RCC 7860 (cell line): ENCODE results near the gene AMMECR1.
"Not testable (repeated sequence)": the region's sequence is repeated elsewhere in the genome, so short reads cannot be mapped to it uniquely, and the experiment has no call there.

ENCODE experiments used
- DNase-seq: peaks from one replicate; pipeline ENCODE4 v3.0.0-alpha.2; 2015; ENCODE audit warnings: low spot score
- FAIRE-seq: peaks from 2 replicates; lab custom pipeline; 2012; peaks lifted over from hg19 to GRCh38; lab: Jason Lieb, UNC

The AMMECR1 gene

GRCh38 chrX:110259117-110259516 is 58.8 kb downstream of the AMMECR1 start:
- DNase-seq (no peak), FAIRE-seq (no peak)

DNA sequence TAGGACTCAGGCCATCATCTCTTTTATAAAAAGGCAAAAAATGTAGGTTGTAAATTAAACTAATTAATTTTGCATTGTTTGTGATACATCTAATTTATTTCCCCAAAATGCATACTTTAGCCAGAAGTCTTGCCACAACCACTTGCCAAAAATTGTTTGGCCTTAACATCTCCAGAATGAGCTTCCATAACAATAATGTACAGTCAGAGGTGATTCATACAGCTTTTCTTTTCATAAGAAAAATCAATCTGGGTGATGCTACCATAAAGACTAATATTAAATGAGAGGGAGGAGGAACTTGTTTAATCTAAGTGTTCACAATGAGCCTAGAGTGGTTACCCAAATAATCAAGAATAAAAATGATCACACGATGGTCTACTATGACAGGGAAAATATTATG is 59.3 kb downstream of the AMMECR1 start:
- DNase-seq (no peak), FAIRE-seq (peak; percentile 16)

DNA sequence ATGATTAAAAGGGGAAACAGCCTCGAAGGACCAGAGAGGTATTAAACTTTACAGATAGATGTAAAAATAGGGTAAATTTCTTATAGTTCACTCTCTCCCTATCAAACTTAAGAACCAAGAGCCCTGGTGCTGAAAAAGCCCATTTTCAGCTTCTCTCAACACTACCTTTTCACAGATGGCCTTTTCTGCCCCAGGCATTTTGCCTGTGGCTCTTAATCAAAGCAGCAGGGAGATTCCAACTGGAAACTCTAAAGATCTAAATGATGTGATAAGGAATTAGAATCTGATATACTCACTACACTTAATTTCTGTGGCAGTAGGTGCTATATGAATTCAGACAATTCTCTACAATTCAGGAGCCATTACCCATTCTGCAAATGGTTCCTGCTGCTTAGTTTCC is 60.0 kb downstream of the AMMECR1 start:
- no peak for DNase-seq
- no peak for FAIRE-seq

DNA sequence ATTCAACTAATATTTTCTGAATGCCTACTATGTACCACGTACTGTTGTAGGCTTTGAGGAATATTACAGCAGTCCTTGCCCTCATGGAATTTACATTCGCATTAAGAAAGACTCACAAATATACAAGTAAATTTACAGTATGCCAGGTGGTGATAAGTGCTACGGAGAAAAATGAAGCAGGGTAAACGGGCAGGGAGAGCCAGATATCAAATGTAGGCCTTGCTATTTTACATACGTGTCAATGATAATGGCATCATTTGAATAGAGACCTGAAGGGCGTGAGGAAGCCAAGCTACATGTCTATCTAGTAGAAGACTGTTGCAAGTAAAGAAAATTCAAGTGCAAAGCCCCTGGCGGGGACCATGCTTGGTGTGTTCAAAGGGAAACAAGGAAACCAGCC is 65.2 kb downstream of the AMMECR1 start:
- FAIRE-seq (no peak), DNase-seq (no peak)

DNA sequence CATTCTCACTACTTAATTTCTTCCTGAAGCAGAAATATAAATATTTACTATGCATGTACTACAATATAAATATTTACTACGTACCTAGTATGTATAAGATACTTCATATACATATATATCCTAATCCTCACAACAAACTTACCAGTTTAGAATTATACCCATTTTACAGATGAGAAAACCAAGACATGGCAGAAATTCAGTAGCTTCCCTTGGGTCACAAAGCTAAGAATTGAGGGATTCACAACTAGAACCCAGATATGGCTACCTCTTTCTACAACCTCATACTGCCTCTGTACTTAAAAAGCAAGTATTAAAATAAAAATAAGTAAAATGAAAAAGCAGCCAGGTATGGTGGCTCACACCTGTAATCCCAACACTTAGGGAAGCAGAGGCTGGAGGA is 65.9 kb downstream of the AMMECR1 start:
- FAIRE-seq (no peak), DNase-seq (no peak)

DNA sequence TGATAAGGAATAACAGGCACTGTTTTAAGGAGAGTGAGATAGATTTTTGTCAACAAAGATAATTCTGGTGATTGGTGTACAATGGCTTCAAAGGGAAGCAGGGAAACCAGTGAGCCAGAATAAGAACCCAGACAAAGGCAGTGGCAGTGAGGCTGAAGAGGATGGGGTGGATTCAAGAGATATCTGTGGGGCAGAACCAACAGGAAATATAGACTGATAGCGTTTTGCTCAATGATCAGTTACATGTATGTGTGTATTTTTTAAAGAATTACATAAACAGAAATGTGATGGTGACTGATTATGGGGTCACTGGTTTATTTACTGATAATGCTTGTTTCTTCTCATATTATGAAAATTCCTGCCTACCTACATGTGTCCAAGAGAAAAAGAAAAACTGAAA is 66.4 kb downstream of the AMMECR1 start:
- DNase-seq (no peak), FAIRE-seq (no peak)

- DNase-seq (no peak), FAIRE-seq (no peak)
These were observed 67.0 kb downstream of the AMMECR1 start for GRCh38 chrX:110250847-110251246.

GRCh38 chrX:110248578-110248977 is 69.3 kb downstream of the AMMECR1 start:
- DNase-seq (no peak), FAIRE-seq (no peak)

DNA sequence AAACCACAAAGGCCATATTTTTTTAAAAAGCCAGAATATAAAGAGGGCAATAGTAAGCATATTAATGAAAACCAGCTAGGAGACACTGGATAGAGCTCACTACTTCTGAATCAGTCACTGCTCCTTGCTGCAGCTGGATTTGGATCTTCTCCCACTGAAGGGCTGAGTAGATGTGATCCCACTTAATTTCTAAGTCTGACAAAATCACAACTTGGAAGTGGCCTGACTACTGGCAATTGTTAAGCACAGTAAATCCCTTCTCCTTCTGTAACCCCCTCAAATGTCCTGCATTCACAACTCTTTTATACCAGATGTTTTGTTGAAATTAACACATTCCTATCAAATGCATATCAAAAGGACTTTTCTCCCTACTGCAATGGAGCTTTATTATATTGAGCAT is 72.9 kb downstream of the AMMECR1 start:
- no peak for FAIRE-seq
- DNase-seq, result no peak

DNA sequence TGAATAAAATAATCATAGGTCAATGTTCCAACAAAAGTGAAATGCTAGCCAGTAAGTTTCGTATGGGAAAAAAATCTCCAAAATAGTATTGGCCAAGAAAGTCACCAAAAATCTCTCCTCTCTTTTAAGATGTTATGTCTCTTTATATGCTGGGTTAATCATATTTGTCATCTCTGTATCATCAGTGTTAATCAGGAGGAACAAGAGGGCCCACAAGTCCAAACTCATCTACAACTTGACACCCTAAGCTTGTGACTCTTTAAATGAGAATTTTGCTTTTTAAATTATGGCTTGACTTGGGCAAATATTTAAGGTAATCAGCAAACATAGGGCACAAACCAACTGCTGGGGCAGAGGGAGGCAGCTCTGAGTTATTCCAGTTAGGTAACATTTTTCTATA is 75.5 kb downstream of the AMMECR1 start:
- no peak for DNase-seq
- FAIRE-seq, result no peak

GRCh38 chrX:110241816-110242215 is 76.1 kb downstream of the AMMECR1 start:
- DNase-seq, result no peak

GRCh38 chrX:110238259-110238658 is 79.6 kb downstream of the AMMECR1 start:
- DNase-seq, FAIRE-seq: not testable (repeated sequence)

More at GRCh38 chrX:110241816-110242215, 76.1 kb downstream of the AMMECR1 start:
- FAIRE-seq, result no peak

DNA sequence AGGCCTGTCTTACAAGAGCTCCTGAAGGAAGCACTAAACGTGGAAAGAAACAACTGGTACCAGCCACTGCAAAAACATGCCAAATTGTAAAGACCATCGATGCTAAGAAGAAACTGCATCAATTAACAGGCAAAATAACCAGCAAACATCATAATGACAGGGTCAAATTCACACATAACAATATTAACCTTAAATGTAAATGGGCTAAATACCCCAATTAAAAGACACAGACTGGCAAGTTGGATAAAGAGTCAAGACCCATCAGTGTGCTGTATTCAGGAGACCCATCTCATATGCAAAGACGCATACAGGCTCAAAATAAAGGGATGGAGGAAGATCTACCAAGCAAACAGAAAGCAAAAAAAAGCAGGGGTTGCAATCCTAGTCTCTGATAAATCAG is 86.4 kb downstream of the AMMECR1 start:
- not testable (repeated sequence) for DNase-seq, FAIRE-seq

DNA sequence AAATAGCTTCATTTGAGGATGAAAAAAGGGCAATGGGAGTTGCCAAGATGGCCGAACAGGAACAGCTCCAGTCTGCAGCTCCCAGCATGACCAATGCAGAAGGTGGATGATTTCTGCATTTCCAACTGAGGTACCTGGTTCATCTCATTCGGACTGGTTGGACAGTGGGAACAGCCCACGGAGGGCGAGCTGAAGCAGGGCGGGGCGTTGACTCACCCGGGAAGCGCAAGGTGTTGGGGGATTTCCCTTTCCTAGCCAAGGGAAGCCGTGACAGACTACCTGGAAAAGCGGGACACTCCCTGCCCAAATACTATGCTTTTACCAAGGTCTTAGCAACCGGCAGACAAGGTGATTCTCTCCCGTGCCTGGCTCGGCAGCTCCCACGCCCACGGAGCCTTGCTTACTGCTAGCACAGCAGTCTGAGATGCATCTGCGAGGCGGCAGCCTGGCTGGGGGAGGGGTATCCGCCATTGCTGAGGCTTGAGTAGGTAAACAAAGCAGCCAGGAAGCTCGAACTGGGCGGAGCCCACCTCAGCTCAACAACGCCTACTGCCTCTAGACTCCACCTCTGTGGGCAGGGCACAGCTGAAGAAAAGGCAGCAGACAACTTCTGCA is 88.3 kb downstream of the AMMECR1 start:
- peak; percentile 19 for DNase-seq
- not testable (repeated sequence) for FAIRE-seq

- DNase-seq (no peak), FAIRE-seq (no peak)
These were observed 89.4 kb downstream of the AMMECR1 start for GRCh38 chrX:110228453-110228852.

DNA sequence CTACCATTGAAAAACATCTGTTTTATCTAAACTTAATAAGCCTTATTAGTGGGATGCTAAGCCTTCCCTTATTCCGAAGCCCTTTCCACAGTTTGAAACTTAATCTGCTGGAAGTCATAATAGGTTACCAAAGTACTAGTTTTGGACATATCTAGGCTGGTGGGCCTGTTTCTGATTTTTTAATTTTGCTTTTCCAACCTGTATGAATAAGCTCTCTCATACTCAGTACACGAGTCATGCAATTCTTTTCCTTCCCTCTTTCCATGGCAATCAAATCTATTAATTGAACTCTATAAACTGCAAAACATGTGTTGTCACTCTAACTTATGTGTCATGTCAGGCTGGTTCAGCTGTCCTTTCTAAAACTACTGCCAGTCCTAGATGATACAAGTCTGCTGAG is 91.0 kb downstream of the AMMECR1 start:
- no peak for DNase-seq
- FAIRE-seq, result no peak

- DNase-seq (no peak), FAIRE-seq (no peak)
These were observed 92.8 kb downstream of the AMMECR1 start for GRCh38 chrX:110224926-110225617.

DNA sequence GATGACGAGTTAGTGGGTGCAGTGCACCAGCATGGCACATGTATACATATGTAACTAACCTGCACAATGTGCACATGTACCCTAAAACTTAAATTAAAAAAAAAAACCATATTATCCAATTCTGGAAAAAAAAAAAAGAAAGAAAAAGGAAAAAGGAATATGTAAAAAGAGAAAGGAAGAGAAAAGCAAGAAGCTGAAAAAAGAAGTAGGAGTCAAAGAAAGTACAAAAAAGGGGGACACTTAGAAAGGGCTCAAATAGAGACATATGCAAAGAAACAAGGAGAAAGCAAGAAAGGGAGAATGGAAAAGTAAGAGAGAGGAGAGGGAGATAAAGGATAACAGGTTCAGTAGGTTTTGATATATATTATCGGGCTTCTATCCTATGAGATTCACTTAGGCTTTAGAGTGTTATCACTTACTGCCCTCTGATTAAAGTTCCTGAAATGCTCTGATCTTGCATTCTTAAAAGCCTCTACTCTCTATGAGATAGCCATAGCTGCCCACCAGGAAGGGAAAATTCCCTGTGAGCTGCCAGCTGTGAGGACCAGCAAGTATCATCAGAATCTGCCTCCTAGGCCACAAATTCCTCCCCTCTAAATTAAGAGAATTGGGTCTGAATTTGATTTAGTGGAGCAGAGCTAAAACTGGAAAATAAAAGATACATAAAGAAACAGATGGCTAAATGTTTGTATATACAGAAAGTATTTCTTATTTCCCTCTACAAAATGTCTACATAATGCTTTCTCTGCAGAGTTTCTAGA is 95.2 kb downstream of the AMMECR1 start:
- FAIRE-seq (no peak), DNase-seq (no peak)

GRCh38 chrX:110219920-110220319 is 98.0 kb downstream of the AMMECR1 start:
- FAIRE-seq, result peak; percentile 96
- peak; percentile 55 for DNase-seq

- peak; percentile 54 for FAIRE-seq
- DNase-seq, result no peak
These were observed 99.3 kb downstream of the AMMECR1 start for GRCh38 chrX:110218591-110218990.

- DNase-seq (peak; percentile 89), FAIRE-seq (peak; percentile 99)
These were observed 101.9 kb downstream of the AMMECR1 start for GRCh38 chrX:110216027-110216426.

GRCh38 chrX:110215411-110215810 is 102.5 kb downstream of the AMMECR1 start:
- FAIRE-seq (peak; percentile 10), DNase-seq (no peak)
